Uterus (tissue), 4 donors: Measurements from ENCODE around the gene PRKAR1B. TPM values are rescaled to one million over a fixed set of nuclear protein-coding genes. Genes with fewer than 3 reads are reported as not detected.

Experiments
- DNase-seq, 2 donors: peaks; one replicate each; pipeline ENCODE4 v3.0.0-alpha.2; 2019 to 2020
- H3K27ac ChIP-seq, 2 donors: fragments of 200-600 bp; sonication (generic); 1 replicate in 1 of 2; 2 replicates in 1 of 2; pipeline ENCODE4 v1.5.1; 2016 to 2018
- H3K27me3 ChIP-seq, 2 donors: fragments of 200-600 bp; sonication (generic); one replicate each; pipeline ENCODE4 v1.5.1; 2018 to 2019; ENCODE audit warnings: control low read depth in 1 of 2
- H3K36me3 ChIP-seq, 2 donors: fragments of 200-600 bp; sonication (generic); one replicate each; pipeline ENCODE4 v1.5.1; 2019; ENCODE audit warnings: control low read depth in 1 of 2
- H3K4me1 ChIP-seq, 2 donors: fragments of 200-600 bp; sonication (generic); one replicate each; pipeline ENCODE4 v1.5.1; 2018 to 2019; ENCODE audit warnings: control low read depth in 1 of 2
- H3K4me3 ChIP-seq, 2 donors: fragments of 200-600 bp; sonication (generic); 1 replicate in 1 of 2; 2 replicates in 1 of 2; pipeline ENCODE4 v1.5.1; 2018 to 2019; ENCODE audit warnings: mild to moderate bottlenecking in 1 of 2
- H3K9me3 ChIP-seq, 2 donors: fragments of 200-600 bp; sonication (generic); one replicate each; pipeline ENCODE4 v1.5.1; 2019; ENCODE audit warnings: control low read depth in 1 of 2
- CTCF ChIP-seq, 4 experiments: fragments of 200-600 bp in 2 of 4; fragments of 450-650 bp in 2 of 4; sonication (generic) in 2 of 4; IDR thresholded peaks; one replicate each; pipeline ENCODE4 v1.5.1; 2016 to 2019; ENCODE audit warnings: antibody characterized with exemption in 4 of 4, mild to moderate bottlenecking in 2 of 4, moderate library complexity in 1 of 4
- POLR2A ChIP-seq, 2 donors: fragments of 450-650 bp; IDR thresholded peaks; one replicate each; pipeline ENCODE4 v1.6.1; 2016; ENCODE audit warnings: antibody characterized with exemption in 2 of 2, mild to moderate bottlenecking in 1 of 2, moderate library complexity in 1 of 2
- intact Hi-C: fragments of 100-400 bp; cut with DNase I; formaldehyde crosslinking; loops from one replicate; pipeline ENCODE4 v1.15.1; 2023; ENCODE audit warnings: low total_unique reads
- total RNA-seq, 4 donors: library from RNA; depleted of rRNA in 3 of 4; stranded (reverse); fragments of >200 nt in 3 of 4; gene quantifications; one replicate each; pipeline versions ENCODE4 v1.1.0 to v1.2.4, GENCODE V29; 2014 to 2023
- donor health status: DM: yes; HTN: yes; CAD: no.

PRKAR1B gene
- total RNA-seq, 4 donors from 2014 or later = 1.0 to 45.2 (median 28.7) TPM

GRCh38 chr7:541661-542060, 185.4 kb downstream of the PRKAR1B start:
- no peaks in the 10 kb centered on the region for H3K27me3 ChIP-seq
- no peak overlapping the region for H3K27ac ChIP-seq
- no peak overlapping the region for H3K4me3 ChIP-seq
- no peak for DNase-seq
- TF ChIP-seq POLR2A (IDR thresholded peaks at IDR 0.05) = no peak
- no peak for TF ChIP-seq CTCF (IDR thresholded peaks at IDR 0.05)
- intact Hi-C loops = no loop called here
- H3K9me3 ChIP-seq = no peaks in the 10 kb centered on the region
- no peaks in the 10 kb centered on the region for H3K36me3 ChIP-seq
- peaks cover 0 to 8% of the 10 kb centered on the region in 2 donors for H3K4me1 ChIP-seq

GRCh38 chr7:540997-541396, 186.1 kb downstream of the PRKAR1B start:
- Histone ChIP-seq H3K4me3 (no peak overlapping the region), H3K9me3 (no peaks in the 10 kb centered on the region), H3K4me1 (peaks cover 0 to 8% of the 10 kb centered on the region in 2 donors), H3K36me3 (no peaks in the 10 kb centered on the region), H3K27ac (no peak overlapping the region), H3K27me3 (no peaks in the 10 kb centered on the region)
- no peak for DNase-seq
- no peak for TF ChIP-seq POLR2A (IDR thresholded peaks at IDR 0.05)
- no peak for TF ChIP-seq CTCF (IDR thresholded peaks at IDR 0.05)
- intact Hi-C loops = no loop called here

- no peak overlapping the region for H3K27ac ChIP-seq
- no peaks in the 10 kb centered on the region for H3K36me3 ChIP-seq
- TF ChIP-seq POLR2A (IDR thresholded peaks at IDR 0.05) (no peak), CTCF (IDR thresholded peaks at IDR 0.05) (no peak)
- no peaks in the 10 kb centered on the region for H3K27me3 ChIP-seq
- peaks cover 0 to 8% of the 10 kb centered on the region in 2 donors for H3K4me1 ChIP-seq
- no peak overlapping the region for H3K4me3 ChIP-seq
- no peak for DNase-seq
- intact Hi-C loops = no loop called here
- no peaks in the 10 kb centered on the region for H3K9me3 ChIP-seq
Observed at GRCh38 chr7:540579-540978, 186.5 kb downstream of the PRKAR1B start.

- H3K9me3 ChIP-seq = no peaks in the 10 kb centered on the region
- H3K36me3 ChIP-seq = no peaks in the 10 kb centered on the region
- TF ChIP-seq POLR2A (IDR thresholded peaks at IDR 0.05) = no peak
- TF ChIP-seq CTCF (IDR thresholded peaks at IDR 0.05) = no peak
- DNase-seq = no peak
- H3K4me1 ChIP-seq = peaks cover 0 to 8% of the 10 kb centered on the region in 2 donors
- no peaks in the 10 kb centered on the region for H3K27me3 ChIP-seq
- intact Hi-C loops = no loop called here
- no peak overlapping the region for H3K27ac ChIP-seq
- H3K4me3 ChIP-seq = no peak overlapping the region
Observed at GRCh38 chr7:539731-540411, 187.2 kb downstream of the PRKAR1B start.

- Histone ChIP-seq H3K4me3 (no peak overlapping the region), H3K27ac (peak overlapping the region in 1 of 2 donors; percentile 5), H3K4me1 (peaks cover 0 to 8% of the 10 kb centered on the region in 2 donors), H3K36me3 (no peaks in the 10 kb centered on the region), H3K9me3 (no peaks in the 10 kb centered on the region), H3K27me3 (no peaks in the 10 kb centered on the region)
- TF ChIP-seq CTCF (IDR thresholded peaks at IDR 0.05) (no peak), POLR2A (IDR thresholded peaks at IDR 0.05) (no peak)
- DNase-seq = no peak
- intact Hi-C loops = no loop called here
Observed at GRCh38 chr7:538764-539685, 188.1 kb downstream of the PRKAR1B start.
